ENCODE measurements around the gene MET. TPM values are rescaled to one million over a fixed set of nuclear protein-coding genes. Genes with fewer than 3 reads are reported as not detected.
A peak's percentile ranks its signal among the peaks of the same experiment; 100 is the strongest.

Gene MET
- total and polyA plus RNA-seq, 2 donors (not counting 1 experiment from before 2014, with no cell fraction given) = 33.4 to 44.4 TPM

DNA sequence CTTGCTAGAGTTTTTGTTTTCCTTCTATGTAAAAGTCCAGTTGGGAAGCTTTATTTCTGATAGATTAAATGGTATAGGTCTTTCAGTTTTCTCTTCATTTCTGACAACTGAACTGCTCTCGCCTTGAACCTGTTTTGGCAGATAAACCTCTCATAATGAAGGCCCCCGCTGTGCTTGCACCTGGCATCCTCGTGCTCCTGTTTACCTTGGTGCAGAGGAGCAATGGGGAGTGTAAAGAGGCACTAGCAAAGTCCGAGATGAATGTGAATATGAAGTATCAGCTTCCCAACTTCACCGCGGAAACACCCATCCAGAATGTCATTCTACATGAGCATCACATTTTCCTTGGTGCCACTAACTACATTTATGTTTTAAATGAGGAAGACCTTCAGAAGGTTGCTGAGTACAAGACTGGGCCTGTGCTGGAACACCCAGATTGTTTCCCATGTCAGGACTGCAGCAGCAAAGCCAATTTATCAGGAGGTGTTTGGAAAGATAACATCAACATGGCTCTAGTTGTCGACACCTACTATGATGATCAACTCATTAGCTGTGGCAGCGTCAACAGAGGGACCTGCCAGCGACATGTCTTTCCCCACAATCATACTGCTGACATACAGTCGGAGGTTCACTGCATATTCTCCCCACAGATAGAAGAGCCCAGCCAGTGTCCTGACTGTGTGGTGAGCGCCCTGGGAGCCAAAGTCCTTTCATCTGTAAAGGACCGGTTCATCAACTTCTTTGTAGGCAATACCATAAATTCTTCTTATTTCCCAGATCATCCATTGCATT is 27.1 kb downstream of the MET start:
- H3K9me3 ChIP-seq (ENCODE audit: control insufficient read depth, insufficient read depth, low read depth, low read length) = no peaks in the 10 kb centered on the region
- H3K4me1 ChIP-seq (ENCODE audit: control insufficient read depth, extremely low read depth, insufficient read depth, low read length) = no peaks in the 10 kb centered on the region
- no peak for DNase-seq (ENCODE audit: low read depth in 2 of 2)
- H4K20me1 ChIP-seq (ENCODE audit: control insufficient read depth, extremely low read depth, insufficient read depth, low read length) = no peaks in the 10 kb centered on the region
- H2AFZ ChIP-seq (ENCODE audit: low read length) = no peak overlapping the region
- no peak overlapping the region for H3K4me3 ChIP-seq (replicated peaks in 1 of 4; ENCODE audit: control extremely low read depth in 1 of 4, insufficient read depth in 1 of 4, low read depth in 3 of 4, low read length in 4 of 4)
- no peak overlapping the region for H3K9ac ChIP-seq (ENCODE audit: insufficient read depth, low read length)
- H3K36me3 ChIP-seq (ENCODE audit: control insufficient read depth, insufficient read depth, low read length) = peaks cover 3% of the 10 kb centered on the region
- no peak overlapping the region for H3K4me2 ChIP-seq (ENCODE audit: extremely low read depth, insufficient read depth, low read length)
- H3K27me3 ChIP-seq (ENCODE audit: control insufficient read depth, insufficient read depth, low read length) = no peaks in the 10 kb centered on the region
- H3K79me2 ChIP-seq (ENCODE audit: control insufficient read depth, insufficient read depth, low read length) = no peaks in the 10 kb centered on the region
- TF ChIP-seq, protein P1, sequence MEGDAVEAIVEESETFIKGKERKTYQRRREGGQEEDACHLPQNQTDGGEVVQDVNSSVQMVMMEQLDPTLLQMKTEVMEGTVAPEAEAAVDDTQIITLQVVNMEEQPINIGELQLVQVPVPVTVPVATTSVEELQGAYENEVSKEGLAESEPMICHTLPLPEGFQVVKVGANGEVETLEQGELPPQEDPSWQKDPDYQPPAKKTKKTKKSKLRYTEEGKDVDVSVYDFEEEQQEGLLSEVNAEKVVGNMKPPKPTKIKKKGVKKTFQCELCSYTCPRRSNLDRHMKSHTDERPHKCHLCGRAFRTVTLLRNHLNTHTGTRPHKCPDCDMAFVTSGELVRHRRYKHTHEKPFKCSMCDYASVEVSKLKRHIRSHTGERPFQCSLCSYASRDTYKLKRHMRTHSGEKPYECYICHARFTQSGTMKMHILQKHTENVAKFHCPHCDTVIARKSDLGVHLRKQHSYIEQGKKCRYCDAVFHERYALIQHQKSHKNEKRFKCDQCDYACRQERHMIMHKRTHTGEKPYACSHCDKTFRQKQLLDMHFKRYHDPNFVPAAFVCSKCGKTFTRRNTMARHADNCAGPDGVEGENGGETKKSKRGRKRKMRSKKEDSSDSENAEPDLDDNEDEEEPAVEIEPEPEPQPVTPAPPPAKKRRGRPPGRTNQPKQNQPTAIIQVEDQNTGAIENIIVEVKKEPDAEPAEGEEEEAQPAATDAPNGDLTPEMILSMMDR (conservative IDR thresholded peaks at IDR 0.05 in 1 of 2, IDR thresholded peaks at IDR 0.05 in 1 of 2; ENCODE audit: low read depth in 1 of 2, low read length in 2 of 2) = no peak
- TF ChIP-seq EZH2 (IDR thresholded peaks at IDR 0.05; ENCODE audit: low read length, missing control alignments) = no peak
- H3K27ac ChIP-seq (ENCODE audit: insufficient read depth, low read length) = no peak overlapping the region

DNA sequence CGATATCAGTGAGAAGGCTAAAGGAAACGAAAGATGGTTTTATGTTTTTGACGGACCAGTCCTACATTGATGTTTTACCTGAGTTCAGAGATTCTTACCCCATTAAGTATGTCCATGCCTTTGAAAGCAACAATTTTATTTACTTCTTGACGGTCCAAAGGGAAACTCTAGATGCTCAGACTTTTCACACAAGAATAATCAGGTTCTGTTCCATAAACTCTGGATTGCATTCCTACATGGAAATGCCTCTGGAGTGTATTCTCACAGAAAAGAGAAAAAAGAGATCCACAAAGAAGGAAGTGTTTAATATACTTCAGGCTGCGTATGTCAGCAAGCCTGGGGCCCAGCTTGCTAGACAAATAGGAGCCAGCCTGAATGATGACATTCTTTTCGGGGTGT is 27.7 kb downstream of the MET start:
- Histone ChIP-seq H3K9ac (ENCODE audit: insufficient read depth, low read length) (no peak overlapping the region), H3K36me3 (ENCODE audit: control insufficient read depth, insufficient read depth, low read length) (peaks cover 3% of the 10 kb centered on the region), H3K4me1 (ENCODE audit: control insufficient read depth, extremely low read depth, insufficient read depth, low read length) (no peaks in the 10 kb centered on the region), H3K79me2 (ENCODE audit: control insufficient read depth, insufficient read depth, low read length) (no peaks in the 10 kb centered on the region), H3K4me2 (ENCODE audit: extremely low read depth, insufficient read depth, low read length) (no peak overlapping the region), H3K27me3 (ENCODE audit: control insufficient read depth, insufficient read depth, low read length) (no peaks in the 10 kb centered on the region), H3K4me3 (replicated peaks in 1 of 4; ENCODE audit: control extremely low read depth in 1 of 4, insufficient read depth in 1 of 4, low read depth in 3 of 4, low read length in 4 of 4) (no peak overlapping the region), H2AFZ (ENCODE audit: low read length) (no peak overlapping the region), H3K9me3 (ENCODE audit: control insufficient read depth, insufficient read depth, low read depth, low read length) (no peaks in the 10 kb centered on the region), H3K27ac (ENCODE audit: insufficient read depth, low read length) (no peak overlapping the region), H4K20me1 (ENCODE audit: control insufficient read depth, extremely low read depth, insufficient read depth, low read length) (no peaks in the 10 kb centered on the region)
- DNase-seq (ENCODE audit: low read depth in 2 of 2) = no peak
- TF ChIP-seq, protein P1 (conservative IDR thresholded peaks at IDR 0.05 in 1 of 2, IDR thresholded peaks at IDR 0.05 in 1 of 2; ENCODE audit: low read depth in 1 of 2, low read length in 2 of 2) = no peak
- no peak for TF ChIP-seq EZH2 (IDR thresholded peaks at IDR 0.05; ENCODE audit: low read length, missing control alignments)

DNA sequence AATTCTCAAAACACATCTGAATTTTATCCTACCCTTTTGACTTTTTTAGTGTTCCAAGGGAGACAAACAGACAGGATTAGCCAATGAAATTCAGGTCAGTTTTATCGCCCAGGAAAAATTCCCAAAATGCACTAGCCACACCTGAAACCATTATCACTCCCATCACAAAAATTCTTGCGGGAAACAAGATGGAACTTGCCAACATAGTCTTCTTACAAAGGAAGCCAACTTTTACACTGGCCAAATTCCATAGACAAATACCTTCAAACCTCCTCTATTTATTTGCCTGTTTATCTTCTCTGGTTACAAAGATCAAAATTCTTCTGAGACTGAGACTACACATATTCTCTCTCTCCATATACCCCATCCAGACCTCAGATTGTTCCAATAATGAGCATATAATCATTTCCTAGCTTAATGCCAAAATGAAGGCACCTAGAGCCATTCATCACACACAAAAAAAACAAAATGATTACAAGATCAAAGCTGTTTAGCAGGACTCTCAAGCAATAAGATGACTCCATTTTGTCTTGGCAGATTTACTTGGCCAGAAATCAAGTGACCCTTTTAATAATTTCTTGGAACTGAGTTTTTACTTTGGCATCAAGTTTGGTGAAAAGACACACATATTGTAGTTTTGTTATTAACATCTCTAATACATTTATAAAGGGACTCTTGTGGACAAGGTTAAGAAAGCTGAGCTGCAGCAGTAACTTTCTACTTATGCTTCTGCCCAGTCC is 30.2 kb downstream of the MET start:
- no peak overlapping the region for H3K27ac ChIP-seq (ENCODE audit: insufficient read depth, low read length)

More for the DNA sequence above, 30.2 kb downstream of the MET start:
- Histone ChIP-seq H3K9me3 (ENCODE audit: control insufficient read depth, insufficient read depth, low read depth, low read length) (no peaks in the 10 kb centered on the region), H3K4me3 (replicated peaks in 1 of 4; ENCODE audit: control extremely low read depth in 1 of 4, insufficient read depth in 1 of 4, low read depth in 3 of 4, low read length in 4 of 4) (no peak overlapping the region), H3K4me1 (ENCODE audit: control insufficient read depth, extremely low read depth, insufficient read depth, low read length) (no peaks in the 10 kb centered on the region), H3K9ac (ENCODE audit: insufficient read depth, low read length) (no peak overlapping the region), H2AFZ (ENCODE audit: low read length) (no peak overlapping the region), H3K79me2 (ENCODE audit: control insufficient read depth, insufficient read depth, low read length) (no peaks in the 10 kb centered on the region), H3K36me3 (ENCODE audit: control insufficient read depth, insufficient read depth, low read length) (peaks cover 3% of the 10 kb centered on the region), H3K4me2 (ENCODE audit: extremely low read depth, insufficient read depth, low read length) (no peak overlapping the region), H4K20me1 (ENCODE audit: control insufficient read depth, extremely low read depth, insufficient read depth, low read length) (no peaks in the 10 kb centered on the region), H3K27me3 (ENCODE audit: control insufficient read depth, insufficient read depth, low read length) (no peaks in the 10 kb centered on the region)
- TF ChIP-seq, protein P1 (conservative IDR thresholded peaks at IDR 0.05 in 1 of 2, IDR thresholded peaks at IDR 0.05 in 1 of 2; ENCODE audit: low read depth in 1 of 2, low read length in 2 of 2) = no peak
- no peak for TF ChIP-seq EZH2 (IDR thresholded peaks at IDR 0.05; ENCODE audit: low read length, missing control alignments)
- DNase-seq (ENCODE audit: low read depth in 2 of 2) = peak in 1 of 2 donors; percentile 86

Measured in fibroblast of lung (primary cell).